Measurements from ENCODE around the gene TUBA1C.
A peak's percentile ranks its signal among the peaks of the same experiment; 100 is the strongest.

TUBA1C gene

GRCh38 chr12:49283541-49284429, 18.9 kb downstream of the TUBA1C start:
- TF ChIP-seq CTCF (IDR thresholded peaks at IDR 0.05; ENCODE audit: control insufficient read depth, insufficient read depth, low read depth, low read length, missing control alignments) = no peak
- no peak overlapping the region for H3K4me3 ChIP-seq (ENCODE audit: control insufficient read depth, low read depth, low read length)
- DNase-seq (ENCODE audit: low read depth) = no peak

GRCh38 chr12:49284672-49285071, 19.8 kb downstream of the TUBA1C start:
- no peak for TF ChIP-seq CTCF (IDR thresholded peaks at IDR 0.05; ENCODE audit: control insufficient read depth, insufficient read depth, low read depth, low read length, missing control alignments)
- no peak overlapping the region for H3K4me3 ChIP-seq (ENCODE audit: control insufficient read depth, low read depth, low read length)
- no peak for DNase-seq (ENCODE audit: low read depth)

GRCh38 chr12:49287876-49288275, 23.0 kb downstream of the TUBA1C start:
- TF ChIP-seq CTCF (IDR thresholded peaks at IDR 0.05; ENCODE audit: control insufficient read depth, insufficient read depth, low read depth, low read length, missing control alignments) = no peak
- no peak overlapping the region for H3K4me3 ChIP-seq (ENCODE audit: control insufficient read depth, low read depth, low read length)

GRCh38 chr12:49288412-49288853, 23.6 kb downstream of the TUBA1C start:
- no peak for DNase-seq (ENCODE audit: low read depth)
- TF ChIP-seq CTCF (IDR thresholded peaks at IDR 0.05; ENCODE audit: control insufficient read depth, insufficient read depth, low read depth, low read length, missing control alignments) = peak; percentile 69

More at GRCh38 chr12:49287876-49288275, 23.0 kb downstream of the TUBA1C start:
- no peak for DNase-seq (ENCODE audit: low read depth)

GRCh38 chr12:49288922-49289555, 24.2 kb downstream of the TUBA1C start:
- no peak for TF ChIP-seq CTCF (IDR thresholded peaks at IDR 0.05; ENCODE audit: control insufficient read depth, insufficient read depth, low read depth, low read length, missing control alignments)
- no peak for DNase-seq (ENCODE audit: low read depth)
- H3K4me3 ChIP-seq (ENCODE audit: control insufficient read depth, low read depth, low read length) = no peak overlapping the region

More at GRCh38 chr12:49288412-49288853, 23.6 kb downstream of the TUBA1C start:
- no peak overlapping the region for H3K4me3 ChIP-seq (ENCODE audit: control insufficient read depth, low read depth, low read length)

GRCh38 chr12:49292729-49293055, 27.8 kb downstream of the TUBA1C start:
- TF ChIP-seq CTCF (IDR thresholded peaks at IDR 0.05; ENCODE audit: control insufficient read depth, insufficient read depth, low read depth, low read length, missing control alignments) = no peak
- H3K4me3 ChIP-seq (ENCODE audit: control insufficient read depth, low read depth, low read length) = no peak overlapping the region
- no peak for DNase-seq (ENCODE audit: low read depth)

All from AG09309 (cell line).